ENCODE results near the gene KLK15.

DNA sequence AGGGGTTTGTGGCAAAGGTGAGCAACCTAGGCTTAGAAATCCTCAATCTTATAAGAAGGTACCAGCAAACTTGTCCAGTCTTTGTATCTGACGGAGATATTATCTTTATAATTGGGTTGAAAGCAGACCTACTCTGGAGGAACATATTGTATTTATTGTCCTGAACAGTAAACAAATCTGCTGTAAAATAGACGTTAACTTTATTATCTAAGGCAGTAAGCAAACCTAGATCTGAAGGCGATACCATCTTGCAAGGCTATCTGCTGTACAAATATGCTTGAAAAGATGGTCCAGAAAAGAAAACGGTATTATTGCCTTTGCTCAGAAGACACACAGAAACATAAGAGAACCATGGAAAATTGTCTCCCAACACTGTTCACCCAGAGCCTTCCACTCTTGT, 36.1 kb upstream of the KLK15 start:
- TF ChIP-seq POLR2A (IDR thresholded peaks at IDR 0.05; ENCODE audit: low read length) (no peak), GATA1 (IDR thresholded peaks at IDR 0.05; ENCODE audit: low read depth, low read length) (no peak)

Measured in erythroblast (primary cell).